GM12891 (cell line): ENCODE results near the gene UNC119B.
"Not testable (repeated sequence)": the region's sequence is repeated elsewhere in the genome, so short reads cannot be mapped to it uniquely, and the experiment has no call there.

ENCODE experiments used
- DNase-seq: peaks from one replicate; pipeline ENCODE4 v3.0.0; 2011; ENCODE audit warnings: low spot score; ENCODE audit not compliant: insufficient read length
- FAIRE-seq: peaks from 2 replicates; lab custom pipeline; 2011; peaks lifted over from hg19 to GRCh38; lab: Jason Lieb, UNC
- PAX5 ChIP-seq: IDR thresholded peaks from 2 replicates; pipeline ENCODE4 v1.6.1; 2011; ENCODE audit warnings: low read length, moderate library complexity, mild to moderate bottlenecking; ENCODE audit not compliant: insufficient read depth, severe bottlenecking
- POLR2A ChIP-seq: IDR thresholded peaks from 2 replicates; pipeline ENCODE4 v1.6.1; 2011; ENCODE audit warnings: low read depth, low read length, control low read depth
- POLR2AphosphoS5 ChIP-seq: IDR thresholded peaks from 2 replicates; pipeline ENCODE4 v1.6.1; 2011; ENCODE audit warnings: low read depth, low read length, control low read depth
- POU2F2 ChIP-seq: IDR thresholded peaks from 2 replicates; pipeline ENCODE4 v1.6.1; 2011; ENCODE audit warnings: low read depth, mild to moderate bottlenecking, control low read depth, low read length, moderate library complexity
- SPI1 ChIP-seq: IDR thresholded peaks from 2 replicates; pipeline ENCODE4 v1.6.1; 2011; ENCODE audit warnings: low read depth, low read length, control low read depth
- TAF1 ChIP-seq: IDR thresholded peaks from 2 replicates; pipeline ENCODE4 v1.6.1; 2011; ENCODE audit warnings: low read depth, low read length, control low read depth

Gene UNC119B

GRCh38 chr12:120726510-120726793, 16.2 kb downstream of the UNC119B start:
- FAIRE-seq = no peak
- TF ChIP-seq TAF1 = no peak
- no peak for TF ChIP-seq POLR2AphosphoS5
- TF ChIP-seq POU2F2 = no peak
- no peak for TF ChIP-seq POLR2A
- no peak for TF ChIP-seq PAX5
- no peak for TF ChIP-seq SPI1
- no peak for DNase-seq

- no peak for DNase-seq
- FAIRE-seq = no peak
- TF ChIP-seq TAF1 (no peak), SPI1 (no peak), PAX5 (no peak), POU2F2 (no peak), POLR2A (no peak), POLR2AphosphoS5 (no peak)
These were observed 16.7 kb downstream of the UNC119B start for GRCh38 chr12:120726961-120727360.

- not testable (repeated sequence) for DNase-seq, FAIRE-seq
These were observed 21.9 kb downstream of the UNC119B start for GRCh38 chr12:120732198-120732597.

GRCh38 chr12:120733574-120733973, 23.3 kb downstream of the UNC119B start:
- DNase-seq (no peak), FAIRE-seq (peak; percentile 26)
- no peak for TF ChIP-seq PAX5
- no peak for TF ChIP-seq SPI1
- no peak for TF ChIP-seq POLR2A
- TF ChIP-seq POU2F2 = no peak
- no peak for TF ChIP-seq POLR2AphosphoS5
- no peak for TF ChIP-seq TAF1

GRCh38 chr12:120734210-120734609, 24.0 kb downstream of the UNC119B start:
- FAIRE-seq = no peak
- no peak for TF ChIP-seq TAF1
- TF ChIP-seq POLR2A = no peak
- TF ChIP-seq PAX5 = no peak
- TF ChIP-seq SPI1 = no peak
- no peak for TF ChIP-seq POLR2AphosphoS5
- TF ChIP-seq POU2F2 = no peak
- no peak for DNase-seq

- TF ChIP-seq SPI1 (no peak), TAF1 (no peak), PAX5 (no peak), POLR2AphosphoS5 (no peak), POLR2A (no peak), POU2F2 (no peak)
- no peak for FAIRE-seq
- no peak for DNase-seq
These were observed 24.9 kb downstream of the UNC119B start for GRCh38 chr12:120735181-120735580.

GRCh38 chr12:120736404-120737331, 26.4 kb downstream of the UNC119B start:
- TF ChIP-seq POU2F2 (no peak), PAX5 (no peak), SPI1 (no peak), POLR2AphosphoS5 (no peak), TAF1 (no peak), POLR2A (no peak)
- FAIRE-seq (no peak), DNase-seq (no peak)

GRCh38 chr12:120737557-120738251, 27.4 kb downstream of the UNC119B start:
- FAIRE-seq = no peak
- TF ChIP-seq SPI1 (no peak), POU2F2 (no peak), POLR2AphosphoS5 (no peak), TAF1 (no peak), PAX5 (no peak), POLR2A (no peak)
- no peak for DNase-seq

- TF ChIP-seq POU2F2 = no peak
- no peak for TF ChIP-seq POLR2A
- no peak for TF ChIP-seq SPI1
- TF ChIP-seq PAX5 = no peak
- DNase-seq = no peak
- no peak for FAIRE-seq
These were observed 28.2 kb downstream of the UNC119B start for GRCh38 chr12:120738252-120739030.
